ENCODE results near the gene FRMD4A.
"Not testable (repeated sequence)": the region's sequence is repeated elsewhere in the genome, so short reads cannot be mapped to it uniquely, and the experiment has no call there.

FRMD4A gene

DNA sequence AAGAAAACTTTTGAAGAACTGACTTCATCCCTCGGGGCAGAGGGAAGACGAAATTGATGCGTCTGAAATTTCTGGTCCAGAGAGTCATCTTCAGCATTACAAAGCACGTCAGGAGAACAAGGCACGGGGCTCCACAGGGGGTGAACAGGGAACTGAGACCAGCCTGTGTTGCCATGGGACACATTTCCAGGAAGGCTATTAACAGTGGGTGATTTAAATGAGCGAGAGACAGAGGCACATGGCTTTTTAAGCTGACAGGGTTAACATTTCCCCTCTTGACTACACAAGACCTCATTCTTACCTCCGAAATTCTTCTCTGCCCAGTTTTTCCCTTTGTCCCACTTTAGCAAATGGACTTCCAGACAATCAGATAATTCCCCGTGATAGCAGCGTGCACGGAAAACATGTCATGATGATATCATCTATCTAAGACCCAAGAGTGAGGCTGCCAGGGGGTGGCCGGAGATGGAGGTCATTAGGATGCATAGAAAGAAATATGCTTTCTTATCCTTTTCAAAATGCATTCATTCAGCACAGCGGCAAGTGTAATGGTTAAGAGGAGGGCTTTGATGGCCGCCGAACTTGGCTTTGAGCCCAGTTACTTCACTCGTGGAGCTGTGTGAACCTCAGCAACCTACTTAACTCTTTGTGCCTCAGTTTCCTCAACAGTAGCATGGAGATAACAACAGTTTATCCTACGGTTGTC lies 496.0 kb downstream of the FRMD4A start:
- H3K9me3 ChIP-seq (ENCODE audit: insufficient read depth, low read depth, low read length): no peaks in the 10 kb centered on the region
- no peak overlapping the region for H3K4me3 ChIP-seq (ENCODE audit: low read length)
- H3K27me3 ChIP-seq (ENCODE audit: insufficient read depth, low read length): no peaks in the 10 kb centered on the region
- peaks cover 17% of the 10 kb centered on the region for H3K4me1 ChIP-seq (ENCODE audit: insufficient read depth, low read length)
- no peak overlapping the region for H3K27ac ChIP-seq (ENCODE audit: low read depth, low read length)
- no peaks in the 10 kb centered on the region for H3K36me3 ChIP-seq (ENCODE audit: insufficient read depth, low read length)
- 40% methylated on average over 15 of the region's 16 CpGs for WGBS
- H3K9ac ChIP-seq (ENCODE audit: low read depth, low read length): no peak overlapping the region

DNA sequence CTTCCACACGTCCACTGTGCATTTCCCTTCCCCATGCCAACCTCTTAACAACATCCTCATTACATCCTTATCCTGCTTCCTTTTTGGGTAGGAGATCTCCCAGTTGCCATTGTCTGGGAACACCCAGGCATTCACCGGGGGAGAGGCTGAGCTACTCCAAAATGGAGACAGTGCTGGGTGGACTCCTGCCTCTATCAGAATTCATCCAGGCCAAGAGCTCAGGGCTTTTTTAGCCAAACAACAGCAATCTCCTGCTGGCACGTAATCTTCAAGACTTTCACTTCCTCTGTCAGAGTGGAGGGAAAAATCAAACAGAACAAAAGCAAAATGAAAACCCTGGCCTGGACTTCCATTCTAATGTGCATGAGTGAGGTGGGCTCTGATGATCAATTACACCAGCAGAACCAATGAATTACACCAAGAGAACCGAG lies 499.0 kb downstream of the FRMD4A start:
- H3K9me3 ChIP-seq (ENCODE audit: insufficient read depth, low read depth, low read length): no peaks in the 10 kb centered on the region
- H3K9ac ChIP-seq (ENCODE audit: low read depth, low read length): no peak overlapping the region
- H3K4me1 ChIP-seq (ENCODE audit: insufficient read depth, low read length): peaks cover 30% of the 10 kb centered on the region
- H3K27me3 ChIP-seq (ENCODE audit: insufficient read depth, low read length): no peaks in the 10 kb centered on the region
- H3K4me3 ChIP-seq (ENCODE audit: low read length): no peak overlapping the region
- H3K27ac ChIP-seq (ENCODE audit: low read depth, low read length): no peak overlapping the region
- WGBS: 51% methylated on average over 4 of the region's 4 CpGs
- no peaks in the 10 kb centered on the region for H3K36me3 ChIP-seq (ENCODE audit: insufficient read depth, low read length)

DNA sequence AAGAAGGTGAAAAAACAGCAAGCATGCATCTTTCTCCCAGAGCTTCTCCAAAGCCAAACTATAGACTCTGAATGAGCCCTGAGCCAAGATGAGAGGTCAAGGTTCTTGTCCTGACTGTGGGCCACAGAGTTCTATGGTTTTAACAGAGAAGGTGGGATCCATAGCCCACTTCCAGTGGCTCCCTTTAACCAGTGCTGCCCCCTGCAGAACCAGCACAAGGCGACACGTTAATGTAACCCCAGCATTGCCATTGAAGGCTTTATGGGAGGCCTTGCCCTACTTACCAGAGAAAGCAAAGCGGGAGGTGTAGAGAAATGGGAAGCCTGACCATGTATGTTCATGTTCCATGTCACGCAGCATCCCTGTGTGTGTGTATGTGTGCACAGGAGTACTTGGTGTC lies 500.3 kb downstream of the FRMD4A start:
- 73% methylated on average over 4 of the region's 4 CpGs for WGBS
- H3K4me1 ChIP-seq (ENCODE audit: insufficient read depth, low read length): peaks cover 31% of the 10 kb centered on the region
- no peak overlapping the region for H3K9ac ChIP-seq (ENCODE audit: low read depth, low read length)
- H3K9me3 ChIP-seq (ENCODE audit: insufficient read depth, low read depth, low read length): no peaks in the 10 kb centered on the region
- H3K27ac ChIP-seq (ENCODE audit: low read depth, low read length): no peak overlapping the region
- H3K4me3 ChIP-seq (ENCODE audit: low read length): no peak overlapping the region
- H3K36me3 ChIP-seq (ENCODE audit: insufficient read depth, low read length): no peaks in the 10 kb centered on the region
- no peaks in the 10 kb centered on the region for H3K27me3 ChIP-seq (ENCODE audit: insufficient read depth, low read length)

DNA sequence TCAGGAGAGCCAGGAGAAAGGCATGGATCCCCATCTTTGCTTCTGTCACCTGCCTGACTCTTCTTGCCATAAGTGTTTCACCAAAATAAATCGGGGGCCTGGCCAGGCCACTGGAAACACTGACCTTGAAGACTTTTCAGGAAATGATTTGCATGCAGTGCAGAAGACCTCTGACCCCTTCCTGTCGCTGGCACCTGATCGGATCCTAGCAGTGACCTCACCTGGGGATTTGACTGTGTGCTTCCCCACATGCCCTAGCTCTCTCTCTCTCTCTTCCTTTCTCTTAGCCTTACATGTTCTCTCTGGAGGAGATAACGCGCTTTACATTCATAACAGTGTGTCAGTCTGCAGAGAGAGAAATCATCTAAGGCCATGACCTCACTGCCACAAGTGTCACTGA lies 500.9 kb downstream of the FRMD4A start:
- WGBS: 97% methylated on average over 5 of the region's 5 CpGs
- H3K4me1 ChIP-seq (ENCODE audit: insufficient read depth, low read length): peaks cover 27% of the 10 kb centered on the region
- H3K36me3 ChIP-seq (ENCODE audit: insufficient read depth, low read length): no peaks in the 10 kb centered on the region
- no peaks in the 10 kb centered on the region for H3K9me3 ChIP-seq (ENCODE audit: insufficient read depth, low read depth, low read length)
- no peak overlapping the region for H3K9ac ChIP-seq (ENCODE audit: low read depth, low read length)
- H3K27me3 ChIP-seq (ENCODE audit: insufficient read depth, low read length): no peaks in the 10 kb centered on the region
- H3K4me3 ChIP-seq (ENCODE audit: low read length): no peak overlapping the region
- H3K27ac ChIP-seq (ENCODE audit: low read depth, low read length): no peak overlapping the region

DNA sequence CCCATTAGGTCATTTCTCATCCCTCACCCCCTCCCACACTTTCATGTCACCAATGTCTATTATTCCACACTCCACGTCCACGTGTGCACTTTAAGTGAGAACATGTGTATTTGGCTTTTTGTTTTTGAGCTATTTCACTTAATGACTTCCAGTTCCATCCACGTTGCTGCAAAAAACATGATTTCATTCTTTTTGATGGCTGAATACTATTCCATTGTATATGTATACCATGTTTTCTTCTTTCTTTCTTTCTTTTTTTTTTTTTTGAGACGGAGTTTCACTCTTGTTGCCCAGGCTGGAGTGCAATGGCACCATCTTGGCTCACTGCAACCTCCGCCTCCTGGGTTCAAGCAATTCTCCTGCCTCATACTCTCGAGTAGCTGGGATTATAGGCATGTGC lies 502.4 kb downstream of the FRMD4A start:
- H3K9ac ChIP-seq (ENCODE audit: low read depth, low read length): not testable (repeated sequence)
- 75% methylated on average over 6 of the region's 6 CpGs for WGBS

DNA sequence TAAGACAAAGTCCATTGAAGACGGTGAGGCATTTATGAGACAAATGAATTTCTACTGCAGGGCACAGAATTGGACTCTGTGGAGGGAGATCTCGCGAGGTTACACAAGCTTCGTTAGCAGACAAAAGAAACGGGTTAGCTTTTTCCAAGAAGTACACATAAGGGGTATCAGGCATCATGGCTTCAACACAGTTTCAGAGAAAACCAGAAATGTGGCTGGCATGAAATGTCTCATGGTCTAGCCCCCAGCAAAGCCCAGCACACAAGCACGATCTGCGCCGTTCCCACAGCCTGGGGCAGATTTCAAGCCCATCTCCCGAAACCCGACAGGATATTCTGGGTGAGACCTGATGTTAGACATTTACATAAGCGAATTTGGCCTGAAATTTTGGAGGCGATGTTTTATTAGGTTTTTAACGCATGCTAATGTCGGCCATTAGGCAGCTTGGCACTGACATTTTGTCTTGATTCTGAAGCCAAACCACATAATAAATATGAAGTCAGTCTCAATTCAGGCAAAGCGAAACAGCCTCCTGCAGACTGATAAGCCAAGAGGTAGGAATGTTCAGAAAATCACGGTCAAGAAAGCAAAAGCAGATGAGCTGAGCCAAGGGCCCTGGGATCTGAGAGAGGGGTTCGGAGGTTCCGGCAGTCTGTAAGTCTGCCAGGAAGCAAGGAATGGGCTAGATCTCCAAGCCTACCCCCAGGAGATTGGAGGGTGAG lies 503.5 kb downstream of the FRMD4A start:
- Histone ChIP-seq H3K9ac (ENCODE audit: low read depth, low read length) (no peak overlapping the region), H3K4me3 (ENCODE audit: low read length) (no peak overlapping the region), H3K4me1 (ENCODE audit: insufficient read depth, low read length) (peaks cover 36% of the 10 kb centered on the region), H3K27ac (ENCODE audit: low read depth, low read length) (peak overlapping the region; percentile 57; the same call in 1 of the 2 replicates), H3K27me3 (ENCODE audit: insufficient read depth, low read length) (no peaks in the 10 kb centered on the region), H3K9me3 (ENCODE audit: insufficient read depth, low read depth, low read length) (no peaks in the 10 kb centered on the region), H3K36me3 (ENCODE audit: insufficient read depth, low read length) (no peaks in the 10 kb centered on the region)
- 80% methylated on average over 18 of the region's 18 CpGs for WGBS

More for the DNA sequence above, 502.4 kb downstream of the FRMD4A start:
- H3K27me3 ChIP-seq (ENCODE audit: insufficient read depth, low read length); H3K27ac ChIP-seq (ENCODE audit: low read depth, low read length); H3K9me3 ChIP-seq (ENCODE audit: insufficient read depth, low read depth, low read length); H3K36me3 ChIP-seq (ENCODE audit: insufficient read depth, low read length); H3K4me3 ChIP-seq (ENCODE audit: low read length): not testable (repeated sequence)
- H3K4me1 ChIP-seq (ENCODE audit: insufficient read depth, low read length): peaks cover 29% of the 10 kb centered on the region

DNA sequence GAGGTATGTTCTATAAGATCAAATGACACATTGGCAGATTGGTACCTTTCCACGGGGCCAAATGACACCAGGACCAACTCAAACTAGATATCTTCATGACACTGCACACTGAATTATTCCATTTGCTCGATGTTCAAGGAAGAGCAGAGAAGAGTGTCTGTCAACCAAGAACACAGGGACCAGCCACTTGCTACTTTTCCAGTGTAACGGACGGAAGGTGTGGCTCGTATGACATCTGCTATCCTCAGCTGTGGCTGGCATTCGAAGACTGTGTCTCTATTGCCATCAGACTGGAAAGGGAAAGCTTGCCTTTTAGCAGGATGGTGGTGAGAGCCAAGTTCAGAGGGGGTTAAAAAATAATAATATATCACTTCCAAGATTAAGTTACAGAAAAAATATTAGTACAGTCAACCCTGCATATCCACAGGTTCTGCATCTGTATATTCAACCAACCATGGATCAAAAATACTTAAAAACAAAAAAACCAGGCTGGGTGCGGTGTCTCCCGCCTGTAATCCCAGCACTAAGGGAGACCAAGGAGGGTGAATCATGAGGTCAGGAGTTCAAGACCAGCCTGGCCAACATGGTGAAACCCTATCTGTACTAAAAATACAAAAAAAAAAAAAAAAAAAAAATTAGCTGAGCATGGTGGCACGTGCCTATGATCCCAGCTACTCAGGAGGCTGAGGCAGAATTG lies 506.9 kb downstream of the FRMD4A start:
- H3K27ac ChIP-seq (ENCODE audit: low read depth, low read length): peak overlapping the region; percentile 31; the same call in 1 of the 2 replicates
- no peaks in the 10 kb centered on the region for H3K36me3 ChIP-seq (ENCODE audit: insufficient read depth, low read length)
- H3K4me1 ChIP-seq (ENCODE audit: insufficient read depth, low read length): peaks cover 45% of the 10 kb centered on the region
- H3K9me3 ChIP-seq (ENCODE audit: insufficient read depth, low read depth, low read length): no peaks in the 10 kb centered on the region
- 92% methylated on average over 9 of the region's 9 CpGs for WGBS
- no peak overlapping the region for H3K4me3 ChIP-seq (ENCODE audit: low read length)
- H3K27me3 ChIP-seq (ENCODE audit: insufficient read depth, low read length): no peaks in the 10 kb centered on the region
- no peak overlapping the region for H3K9ac ChIP-seq (ENCODE audit: low read depth, low read length)

DNA sequence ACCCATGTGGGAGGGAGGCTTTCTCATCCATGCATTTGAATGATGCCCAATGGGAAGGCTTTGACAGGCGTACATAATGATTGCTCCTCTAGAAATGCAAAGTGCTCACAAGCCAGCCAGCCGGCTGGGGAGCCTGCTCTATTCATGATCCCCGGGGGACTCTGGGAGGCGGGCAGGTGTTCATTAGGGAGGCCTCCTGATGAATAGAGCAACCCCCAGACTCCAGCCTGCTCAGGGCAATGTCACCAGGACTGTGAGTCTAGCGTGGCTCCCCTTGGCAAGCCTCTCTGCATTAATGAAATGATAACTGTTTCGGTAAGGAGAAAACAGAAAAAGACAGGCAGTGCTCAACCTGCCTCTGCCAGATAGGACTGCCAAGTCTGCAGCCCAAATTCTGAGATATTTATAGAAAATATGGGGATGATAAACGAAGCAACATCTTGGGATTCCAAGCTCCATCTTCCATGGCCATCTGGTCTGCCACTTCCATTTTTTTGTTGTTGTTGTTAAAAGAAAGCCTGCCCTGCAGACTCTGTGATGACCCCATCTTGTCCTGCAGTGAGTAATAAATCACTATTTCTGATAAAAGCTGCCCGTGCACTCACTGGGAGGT lies 507.5 kb downstream of the FRMD4A start:
- peaks cover 45% of the 10 kb centered on the region for H3K4me1 ChIP-seq (ENCODE audit: insufficient read depth, low read length)

DNA sequence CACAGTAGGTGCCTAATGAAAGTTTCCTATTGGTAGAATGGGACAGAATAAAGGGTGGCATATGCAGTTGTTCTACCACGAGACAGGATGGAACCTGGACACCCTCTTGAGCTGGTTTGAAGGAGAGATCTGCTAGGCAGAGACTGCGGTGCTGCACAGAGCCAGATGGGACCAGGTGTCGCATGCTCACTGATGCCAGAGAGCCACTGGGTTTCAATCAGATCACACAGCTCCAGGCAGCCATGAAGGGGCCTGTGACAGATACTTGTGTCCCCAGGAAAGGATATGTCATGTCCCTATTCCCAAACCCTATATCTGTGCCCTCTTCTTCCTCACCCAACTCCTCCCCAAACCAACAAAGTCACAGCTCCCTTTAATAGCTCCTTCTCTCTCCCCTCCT lies 508.2 kb downstream of the FRMD4A start:
- H3K27ac ChIP-seq (ENCODE audit: low read depth, low read length): peak overlapping the region; percentile 37; the same call in 1 of the 2 replicates
- 81% methylated on average over 3 of the region's 3 CpGs for WGBS
- peaks cover 39% of the 10 kb centered on the region for H3K4me1 ChIP-seq (ENCODE audit: insufficient read depth, low read length)
- H3K36me3 ChIP-seq (ENCODE audit: insufficient read depth, low read length): no peaks in the 10 kb centered on the region
- peaks cover 7% of the 10 kb centered on the region for H3K9me3 ChIP-seq (ENCODE audit: insufficient read depth, low read depth, low read length)
- no peak overlapping the region for H3K4me3 ChIP-seq (ENCODE audit: low read length)
- no peak overlapping the region for H3K9ac ChIP-seq (ENCODE audit: low read depth, low read length)
- no peaks in the 10 kb centered on the region for H3K27me3 ChIP-seq (ENCODE audit: insufficient read depth, low read length)

More for the DNA sequence above, 507.5 kb downstream of the FRMD4A start:
- WGBS: 26% methylated on average over 8 of the region's 8 CpGs
- Histone ChIP-seq H3K9ac (ENCODE audit: low read depth, low read length) (no peak overlapping the region), H3K4me3 (ENCODE audit: low read length) (no peak overlapping the region), H3K36me3 (ENCODE audit: insufficient read depth, low read length) (no peaks in the 10 kb centered on the region), H3K27me3 (ENCODE audit: insufficient read depth, low read length) (no peaks in the 10 kb centered on the region), H3K27ac (ENCODE audit: low read depth, low read length) (peak overlapping the region; percentile 37; the same call in 1 of the 2 replicates), H3K9me3 (ENCODE audit: insufficient read depth, low read depth, low read length) (peaks cover 2% of the 10 kb centered on the region; the same call in 1 of the 2 replicates)

DNA sequence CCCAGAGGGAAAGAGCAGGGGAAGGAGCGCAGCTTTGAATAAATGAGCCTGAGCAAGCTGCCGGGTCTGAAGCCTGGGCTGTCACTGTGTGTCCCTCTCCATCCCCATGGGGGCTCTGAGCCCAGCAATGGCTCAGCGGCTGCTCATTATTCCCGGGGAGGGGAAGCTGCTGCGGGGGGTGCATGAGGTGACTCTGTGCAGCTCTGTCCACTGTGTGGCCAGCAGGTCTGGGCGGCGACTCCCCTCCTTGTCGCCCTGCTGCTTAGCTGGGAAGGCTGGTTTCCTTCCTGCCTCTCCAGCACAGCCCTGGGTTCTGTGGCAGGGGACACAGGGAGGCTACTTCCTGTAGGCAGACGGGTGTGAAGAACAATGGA lies 509.8 kb downstream of the FRMD4A start:
- Histone ChIP-seq H3K4me3 (ENCODE audit: low read length) (no peak overlapping the region), H3K9ac (ENCODE audit: low read depth, low read length) (no peak overlapping the region), H3K4me1 (ENCODE audit: insufficient read depth, low read length) (peaks cover 31% of the 10 kb centered on the region), H3K27ac (ENCODE audit: low read depth, low read length) (no peak overlapping the region), H3K36me3 (ENCODE audit: insufficient read depth, low read length) (peaks cover 4% of the 10 kb centered on the region; the same call in 1 of the 2 replicates), H3K27me3 (ENCODE audit: insufficient read depth, low read length) (no peaks in the 10 kb centered on the region), H3K9me3 (ENCODE audit: insufficient read depth, low read depth, low read length) (peaks cover 18% of the 10 kb centered on the region)
- 61% methylated on average over 9 of the region's 9 CpGs for WGBS

Measured in HUES64 (cell line).